ENCODE measurements around the gene BCL2L11. TPM values are rescaled to one million over a fixed set of nuclear protein-coding genes. Genes with fewer than 3 reads are reported as not detected.

BCL2L11 gene
- total and polyA plus RNA-seq, 2 donors (not counting 3 experiments of a cell fraction or from before 2014, with no cell fraction given), result 12.9 to 26.6 TPM

DNA sequence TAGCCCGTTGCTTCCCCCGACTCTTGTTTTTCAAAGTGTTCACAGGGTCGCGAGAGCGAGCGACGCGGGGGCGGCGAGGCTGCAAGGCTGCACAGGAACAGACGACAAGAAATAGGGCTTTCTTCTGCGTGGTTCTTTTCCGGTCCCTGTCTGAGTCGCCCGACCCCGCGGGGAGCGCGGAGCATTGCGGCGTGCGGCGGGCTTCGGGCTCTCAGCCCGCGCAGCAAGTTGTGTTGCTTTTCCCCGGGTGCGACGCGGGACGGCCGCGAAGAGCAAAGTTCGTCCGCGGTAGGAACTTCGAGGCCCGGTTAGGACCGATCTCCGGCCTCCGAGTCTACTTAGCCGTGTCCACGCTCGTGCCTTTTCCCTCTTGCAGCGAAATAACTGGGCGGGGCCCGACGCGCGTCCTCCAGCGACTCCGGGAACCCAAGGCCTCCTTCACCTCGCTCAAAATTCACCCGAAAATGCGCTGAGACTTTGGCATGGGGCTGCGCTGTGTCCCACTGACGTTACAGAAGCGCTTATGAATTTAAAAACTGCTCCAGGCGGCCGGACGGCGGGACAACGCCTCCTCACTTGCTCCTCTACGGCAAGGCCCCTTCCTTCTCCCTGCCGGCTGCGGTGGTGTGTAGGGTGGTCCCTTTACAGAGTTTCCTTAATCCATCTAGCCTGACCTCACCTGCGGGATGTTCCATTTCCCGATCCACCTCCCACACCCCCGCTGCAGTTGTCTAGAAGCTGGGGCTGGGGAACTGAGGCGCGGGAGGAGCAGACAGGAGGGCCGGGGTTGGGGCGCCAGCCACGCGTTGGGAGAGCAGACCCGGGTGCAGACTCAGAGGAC lies 1.5 kb upstream of the BCL2L11 start:
- POLR2A ChIA-PET, result no interaction called here
- dilution Hi-C loops (cut with MboI; ENCODE audit: extremely low pct_ligation_motif_present, low sequenced_read_pairs) (no loop called here), intact Hi-C loops (cut with micrococcal nuclease) (loop anchor here (5.0 kb wide), 1 partner anchor 307 kb away; no protein-coding TSS in a partner anchor)
- Histone ChIP-seq H3K27me3 (ENCODE audit: control insufficient read depth in 2 of 2, insufficient read depth in 2 of 2, low read length in 2 of 2) (peaks cover 21 to 57% of the 10 kb centered on the region in 2 experiments), H3K27ac (ENCODE audit: insufficient read depth, low read depth, low read length) (no peak overlapping the region), H2AFZ (ENCODE audit: low read depth, low read length) (peak overlapping the region; percentile 82), H3K4me1 (ENCODE audit: control insufficient read depth, extremely low read depth, insufficient read depth, low read length) (peaks cover 37% of the 10 kb centered on the region), H3K4me2 (ENCODE audit: insufficient read depth, low read length) (peak overlapping the region; percentile 88), H3K4me3 (replicated peaks in 1 of 3; ENCODE audit: insufficient read depth in 1 of 3, low read depth in 1 of 3, low read length in 3 of 3) (peak overlapping the region in 1 of 3 experiments; percentile 1), H3K79me2 (ENCODE audit: control insufficient read depth, insufficient read depth, low read length) (no peaks in the 10 kb centered on the region), H3K9ac (replicated peaks; ENCODE audit: extremely low read depth, insufficient read depth, low read length) (no peak overlapping the region), H3K36me3 (ENCODE audit: control insufficient read depth in 2 of 2, extremely low read depth in 1 of 2, insufficient read depth in 2 of 2, low read length in 2 of 2) (peaks cover 0 to 3% of the 10 kb centered on the region in 2 experiments), H4K20me1 (replicated peaks; ENCODE audit: control insufficient read depth, extremely low read depth, insufficient read depth, low read length) (no peaks in the 10 kb centered on the region), H3K9me1 (replicated peaks; ENCODE audit: control insufficient read depth, extremely low read depth, insufficient read depth, low read length) (no peaks in the 10 kb centered on the region), H3K9me3 (replicated peaks; ENCODE audit: control insufficient read depth, insufficient read depth, low read length) (no peaks in the 10 kb centered on the region)
- peak; percentile 22 for DNase-seq (ENCODE audit: low read depth, low spot score)
- TF ChIP-seq EZH2 (IDR thresholded peaks at IDR 0.05; ENCODE audit: borderline replicate concordance, low read depth, low read length, severe bottlenecking), result peak; percentile 100
- TF ChIP-seq, protein P1, sequence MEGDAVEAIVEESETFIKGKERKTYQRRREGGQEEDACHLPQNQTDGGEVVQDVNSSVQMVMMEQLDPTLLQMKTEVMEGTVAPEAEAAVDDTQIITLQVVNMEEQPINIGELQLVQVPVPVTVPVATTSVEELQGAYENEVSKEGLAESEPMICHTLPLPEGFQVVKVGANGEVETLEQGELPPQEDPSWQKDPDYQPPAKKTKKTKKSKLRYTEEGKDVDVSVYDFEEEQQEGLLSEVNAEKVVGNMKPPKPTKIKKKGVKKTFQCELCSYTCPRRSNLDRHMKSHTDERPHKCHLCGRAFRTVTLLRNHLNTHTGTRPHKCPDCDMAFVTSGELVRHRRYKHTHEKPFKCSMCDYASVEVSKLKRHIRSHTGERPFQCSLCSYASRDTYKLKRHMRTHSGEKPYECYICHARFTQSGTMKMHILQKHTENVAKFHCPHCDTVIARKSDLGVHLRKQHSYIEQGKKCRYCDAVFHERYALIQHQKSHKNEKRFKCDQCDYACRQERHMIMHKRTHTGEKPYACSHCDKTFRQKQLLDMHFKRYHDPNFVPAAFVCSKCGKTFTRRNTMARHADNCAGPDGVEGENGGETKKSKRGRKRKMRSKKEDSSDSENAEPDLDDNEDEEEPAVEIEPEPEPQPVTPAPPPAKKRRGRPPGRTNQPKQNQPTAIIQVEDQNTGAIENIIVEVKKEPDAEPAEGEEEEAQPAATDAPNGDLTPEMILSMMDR (IDR thresholded peaks at IDR 0.05; ENCODE audit: extremely low read depth in 1 of 2, insufficient read depth in 1 of 2, low read depth in 1 of 2, low read length in 2 of 2), result no peak
- CTCF ChIA-PET, result no interaction called here
- no peak for FAIRE-seq
- BruUV-seq (replicated peaks), result no TSS peak

DNA sequence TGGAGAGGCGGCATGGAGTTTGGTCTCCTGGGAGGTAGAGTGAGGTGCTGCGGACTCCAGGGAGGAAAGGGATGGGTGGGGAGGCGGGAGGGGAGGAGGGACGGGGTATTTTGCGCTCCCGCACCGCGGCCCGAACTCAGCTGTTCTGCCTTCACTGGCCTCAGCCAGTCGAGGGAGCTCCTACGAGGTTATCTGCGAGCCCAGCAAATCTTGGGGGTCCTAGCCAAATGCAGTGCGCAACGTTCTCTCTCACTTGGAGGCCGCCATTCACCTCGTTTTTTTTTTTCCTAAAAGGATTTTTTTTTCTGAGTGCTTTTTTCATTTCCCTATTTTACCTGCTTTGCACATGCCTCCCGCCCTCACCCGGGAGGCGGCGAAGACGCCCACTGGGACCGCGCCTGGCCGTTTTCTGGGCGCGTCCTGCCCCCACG lies 877 bp upstream of the BCL2L11 start:
- CTCF ChIA-PET, result interaction anchor here (1.0 to 1.5 kb wide), 2 partner anchors 48 to 579 kb away, joined by 4 to 8 read pairs; no protein-coding TSS in a partner anchor
- no peaks in the 10 kb centered on the region for H3K9me3 ChIP-seq (replicated peaks; ENCODE audit: control insufficient read depth, insufficient read depth, low read length)
- BruUV-seq (replicated peaks), result no TSS peak
- intact Hi-C loops (cut with micrococcal nuclease), result loop anchor here (1.0 to 5.0 kb wide), 4 partner anchors 29 to 372 kb away; no protein-coding TSS in a partner anchor
- TF ChIP-seq POLR2AphosphoS5 (IDR thresholded peaks at IDR 0.05; ENCODE audit: insufficient read depth, low read depth, low read length) (no peak), EZH2 (IDR thresholded peaks at IDR 0.05; ENCODE audit: borderline replicate concordance, low read depth, low read length, severe bottlenecking) (no peak), MYC (IDR thresholded peaks at IDR 0.05; ENCODE audit: low read depth, low read length) (no peak), POLR2A (IDR thresholded peaks at IDR 0.05; ENCODE audit: low read depth, low read length) (no peak), JUN (IDR thresholded peaks at IDR 0.05; ENCODE audit: borderline replicate concordance, insufficient read depth, insufficient read length, low read depth) (no peak), FOS (IDR thresholded peaks at IDR 0.05; ENCODE audit: borderline replicate concordance, insufficient read depth, low read length) (no peak), GATA2 (IDR thresholded peaks at IDR 0.05; ENCODE audit: insufficient read depth, insufficient read length, low read depth, low read length) (no peak)
- TF ChIP-seq, protein P2, sequence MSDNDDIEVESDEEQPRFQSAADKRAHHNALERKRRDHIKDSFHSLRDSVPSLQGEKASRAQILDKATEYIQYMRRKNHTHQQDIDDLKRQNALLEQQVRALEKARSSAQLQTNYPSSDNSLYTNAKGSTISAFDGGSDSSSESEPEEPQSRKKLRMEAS (IDR thresholded peaks at IDR 0.05; ENCODE audit: insufficient read depth, insufficient read length), result no peak
- TF ChIP-seq, protein P1 (IDR thresholded peaks at IDR 0.05; ENCODE audit: extremely low read depth in 1 of 2, insufficient read depth in 1 of 2, low read depth in 1 of 2, low read length in 2 of 2), result no peak
- dilution Hi-C loops (cut with MboI; ENCODE audit: extremely low pct_ligation_motif_present, low sequenced_read_pairs), result no loop called here
- no peaks in the 10 kb centered on the region for H4K20me1 ChIP-seq (replicated peaks; ENCODE audit: control insufficient read depth, extremely low read depth, insufficient read depth, low read length)
- POLR2A ChIA-PET, result interaction anchor here (1.2 to 1.7 kb wide), 2 partner anchors 42 to 575 kb away, joined by 3 to 9 read pairs; no protein-coding TSS in a partner anchor
- H3K36me3 ChIP-seq (ENCODE audit: control insufficient read depth in 2 of 2, extremely low read depth in 1 of 2, insufficient read depth in 2 of 2, low read length in 2 of 2), result peaks cover 0 to 3% of the 10 kb centered on the region in 2 experiments
- no peaks in the 10 kb centered on the region for H3K9me1 ChIP-seq (replicated peaks; ENCODE audit: control insufficient read depth, extremely low read depth, insufficient read depth, low read length)
- H3K4me2 ChIP-seq (ENCODE audit: insufficient read depth, low read length), result peak overlapping the region; percentile 49
- H3K27me3 ChIP-seq (ENCODE audit: control insufficient read depth in 2 of 2, insufficient read depth in 2 of 2, low read length in 2 of 2), result peaks cover 18 to 52% of the 10 kb centered on the region in 2 experiments
- H3K4me1 ChIP-seq (ENCODE audit: control insufficient read depth, extremely low read depth, insufficient read depth, low read length), result peaks cover 37% of the 10 kb centered on the region
- no peak overlapping the region for H3K27ac ChIP-seq (ENCODE audit: insufficient read depth, low read depth, low read length)
- no peak for DNase-seq (ENCODE audit: low read depth, low spot score)
- H3K4me3 ChIP-seq (replicated peaks in 1 of 3; ENCODE audit: insufficient read depth in 1 of 3, low read depth in 1 of 3, low read length in 3 of 3), result peak overlapping the region in 2 of 3 experiments; percentile 18 to 49
- FAIRE-seq, result no peak
- no peaks in the 10 kb centered on the region for H3K79me2 ChIP-seq (ENCODE audit: control insufficient read depth, insufficient read depth, low read length)
- no peak overlapping the region for H3K9ac ChIP-seq (replicated peaks; ENCODE audit: extremely low read depth, insufficient read depth, low read length)
- H2AFZ ChIP-seq (ENCODE audit: low read depth, low read length), result peak overlapping the region; percentile 78
